PFSK-1 (cell line): Measurements from ENCODE around the gene GABRG1. TPM values are rescaled to one million over a fixed set of nuclear protein-coding genes. Genes with fewer than 3 reads are reported as not detected.

Source experiments
- FOXP2 ChIP-seq: optimal IDR thresholded peaks from 2 replicates; pipeline ENCODE3; 2011; ENCODE audit warnings: borderline replicate concordance, control low read depth, inconsistent platforms; ENCODE audit not compliant: insufficient read depth; ENCODE audit errors: extremely low read length, extremely low read depth
- POLR2AphosphoS5 ChIP-seq: IDR thresholded peaks from 2 replicates; pipeline ENCODE4 v1.6.1; 2012; ENCODE audit warnings: low read depth, mild to moderate bottlenecking, control low read depth, low read length, moderate library complexity
- REST ChIP-seq, 2 experiments: IDR thresholded peaks; 2 replicates each; pipeline versions ENCODE4 v1.6.1 to v1.8.0; 2011 to 2012; ENCODE audit warnings: low read depth in 2 of 2, low read length in 2 of 2, control low read depth in 1 of 2, inconsistent platforms in 1 of 2, mild to moderate bottlenecking in 1 of 2, moderate library complexity in 1 of 2; ENCODE audit not compliant: insufficient read depth in 1 of 2
- SIN3A ChIP-seq: IDR thresholded peaks from 2 replicates; pipeline ENCODE4 v1.6.1; 2012; ENCODE audit warnings: mild to moderate bottlenecking, low read length, moderate library complexity, borderline replicate concordance; ENCODE audit not compliant: insufficient read depth
- TAF1 ChIP-seq: IDR thresholded peaks from 2 replicates; pipeline ENCODE4 v1.6.1; 2012; ENCODE audit warnings: low read length, control low read depth, borderline replicate concordance; ENCODE audit not compliant: insufficient read depth
- polyA plus RNA-seq: library from polyadenylated mRNA; unstranded; fragments of >200 nt; gene quantifications from one replicate; pipeline ENCODE4 v1.2.1, GENCODE V29; 2012; ENCODE audit warnings: low read depth, missing spikeins; ENCODE audit not compliant: insufficient read length

The GABRG1 gene
- polyA plus RNA-seq = 0.08 TPM

GRCh38 chr4:46123913-46124755 is at the start of gene GABRG1:
GABRG1 (minus strand) TSS chr4:46124054; CDS start chr4:46123913, 141 bp downstream.
- no peak for TF ChIP-seq REST (IDR thresholded peaks at IDR 0.05; ENCODE audit: insufficient read depth in 1 of 2, low read depth in 2 of 2, low read length in 2 of 2)
- no peak for TF ChIP-seq SIN3A
- TF ChIP-seq FOXP2 = no peak
- no peak for TF ChIP-seq TAF1
- no peak for TF ChIP-seq POLR2AphosphoS5

GRCh38 chr4:46146993-46147392 is 23.1 kb upstream of the GABRG1 start:
- TF ChIP-seq FOXP2 (no peak), POLR2AphosphoS5 (no peak), SIN3A (no peak), TAF1 (no peak), REST (IDR thresholded peaks at IDR 0.05; ENCODE audit: insufficient read depth in 1 of 2, low read depth in 2 of 2, low read length in 2 of 2) (no peak)

GRCh38 chr4:46131498-46132057 is 7.7 kb upstream of the GABRG1 start:
- no peak for TF ChIP-seq TAF1
- no peak for TF ChIP-seq FOXP2
- TF ChIP-seq POLR2AphosphoS5 = no peak
- TF ChIP-seq REST (IDR thresholded peaks at IDR 0.05; ENCODE audit: insufficient read depth in 1 of 2, low read depth in 2 of 2, low read length in 2 of 2) = no peak
- no peak for TF ChIP-seq SIN3A

- TF ChIP-seq TAF1 (no peak), REST (IDR thresholded peaks at IDR 0.05; ENCODE audit: insufficient read depth in 1 of 2, low read depth in 2 of 2, low read length in 2 of 2) (no peak), POLR2AphosphoS5 (no peak), FOXP2 (no peak), SIN3A (no peak)
These were observed 1.0 kb upstream of the GABRG1 start for GRCh38 chr4:46124773-46125413.
